SK-N-SH (cell line): ENCODE results near the gene CAMK2B.

Source experiments
- EP300 ChIP-seq, 2 experiments: IDR thresholded peaks; 2 replicates each; pipeline versions ENCODE4 v1.4.0 to v1.6.1; 2012; ENCODE audit warnings: borderline replicate concordance in 1 of 2, low read depth in 1 of 2, low read length in 1 of 2
- GATA2 ChIP-seq: sonication (generic); formaldehyde crosslinking; IDR thresholded peaks from 2 replicates; pipeline ENCODE4 v1.5.0; 2020; ENCODE audit warnings: mild to moderate bottlenecking, missing genetic modification reagents
- POLR2AphosphoS5 ChIP-seq: IDR thresholded peaks from 2 replicates; pipeline ENCODE4 v1.6.1; 2012; ENCODE audit warnings: low read depth, low read length
- SMC3 ChIP-seq: IDR thresholded peaks from 2 replicates; pipeline ENCODE4 v1.6.1; 2012; ENCODE audit warnings: low read depth, low read length, improper control_type of control experiment
- TAF1 ChIP-seq: IDR thresholded peaks from 2 replicates; pipeline ENCODE4 v1.6.1; 2012; ENCODE audit warnings: low read depth, mild to moderate bottlenecking, low read length, moderate library complexity, borderline replicate concordance
- TCF12 ChIP-seq: IDR thresholded peaks from 2 replicates; pipeline ENCODE4 v1.4.0; 2012
- YY1 ChIP-seq: IDR thresholded peaks from 2 replicates; pipeline ENCODE4 v1.4.0; 2012; ENCODE audit warnings: low read depth, mild to moderate bottlenecking
- TF ChIP-seq, protein P1 (sequence below): fragments of 200-600 bp; sonication (generic); IDR thresholded peaks from 2 replicates; pipeline ENCODE4 v1.6.1; 2017; ENCODE audit warnings: antibody characterized with exemption, mild to moderate bottlenecking, moderate library complexity
- TF ChIP-seq, protein P2 (sequence below): IDR thresholded peaks from 2 replicates; pipeline ENCODE4 v1.4.0; 2012; ENCODE audit warnings: low read depth
- TF ChIP-seq, protein P3 (sequence below): IDR thresholded peaks from 2 replicates; pipeline ENCODE4 v1.6.1; 2012; ENCODE audit warnings: mild to moderate bottlenecking, low read depth, low read length, moderate library complexity

DNA sequence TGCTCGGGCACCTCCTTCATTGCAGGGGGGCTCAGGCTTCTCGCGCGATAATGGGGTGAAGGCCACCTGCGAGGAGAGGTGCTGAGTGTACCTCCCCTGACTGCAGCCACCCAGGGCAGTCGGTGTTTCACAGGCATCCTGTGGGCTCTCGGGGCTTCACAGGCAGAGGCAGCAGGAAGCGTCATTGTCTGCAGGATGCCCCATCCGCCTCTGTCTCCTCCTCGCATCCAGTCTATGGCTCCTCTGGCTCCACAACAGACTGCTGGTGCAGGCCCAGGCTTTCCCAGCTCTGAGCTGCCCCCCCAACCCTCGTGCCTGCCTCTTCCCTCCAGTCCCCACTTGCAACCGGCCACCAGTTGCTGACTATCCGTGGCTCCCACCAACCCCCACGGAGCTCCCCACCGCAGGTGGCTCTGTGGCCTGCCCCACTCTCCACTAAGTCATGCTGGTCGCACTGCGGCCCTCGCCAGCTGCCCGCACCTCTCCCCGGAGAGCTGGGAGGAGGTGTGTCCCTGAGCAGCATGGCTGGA is 36.5 kb downstream of the CAMK2B start:
- TF ChIP-seq, protein P1, sequence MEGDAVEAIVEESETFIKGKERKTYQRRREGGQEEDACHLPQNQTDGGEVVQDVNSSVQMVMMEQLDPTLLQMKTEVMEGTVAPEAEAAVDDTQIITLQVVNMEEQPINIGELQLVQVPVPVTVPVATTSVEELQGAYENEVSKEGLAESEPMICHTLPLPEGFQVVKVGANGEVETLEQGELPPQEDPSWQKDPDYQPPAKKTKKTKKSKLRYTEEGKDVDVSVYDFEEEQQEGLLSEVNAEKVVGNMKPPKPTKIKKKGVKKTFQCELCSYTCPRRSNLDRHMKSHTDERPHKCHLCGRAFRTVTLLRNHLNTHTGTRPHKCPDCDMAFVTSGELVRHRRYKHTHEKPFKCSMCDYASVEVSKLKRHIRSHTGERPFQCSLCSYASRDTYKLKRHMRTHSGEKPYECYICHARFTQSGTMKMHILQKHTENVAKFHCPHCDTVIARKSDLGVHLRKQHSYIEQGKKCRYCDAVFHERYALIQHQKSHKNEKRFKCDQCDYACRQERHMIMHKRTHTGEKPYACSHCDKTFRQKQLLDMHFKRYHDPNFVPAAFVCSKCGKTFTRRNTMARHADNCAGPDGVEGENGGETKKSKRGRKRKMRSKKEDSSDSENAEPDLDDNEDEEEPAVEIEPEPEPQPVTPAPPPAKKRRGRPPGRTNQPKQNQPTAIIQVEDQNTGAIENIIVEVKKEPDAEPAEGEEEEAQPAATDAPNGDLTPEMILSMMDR, result no peak
- TF ChIP-seq SMC3 (no peak), EP300 (IDR thresholded peaks at IDR 0.05; ENCODE audit: borderline replicate concordance in 1 of 2, low read depth in 1 of 2, low read length in 1 of 2) (no peak), TAF1 (no peak), POLR2AphosphoS5 (no peak), TCF12 (no peak), YY1 (no peak), GATA2 (CRISPR knock-in tag) (no peak)
- TF ChIP-seq, protein P2, sequence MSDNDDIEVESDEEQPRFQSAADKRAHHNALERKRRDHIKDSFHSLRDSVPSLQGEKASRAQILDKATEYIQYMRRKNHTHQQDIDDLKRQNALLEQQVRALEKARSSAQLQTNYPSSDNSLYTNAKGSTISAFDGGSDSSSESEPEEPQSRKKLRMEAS, result no peak
- TF ChIP-seq, protein P3, sequence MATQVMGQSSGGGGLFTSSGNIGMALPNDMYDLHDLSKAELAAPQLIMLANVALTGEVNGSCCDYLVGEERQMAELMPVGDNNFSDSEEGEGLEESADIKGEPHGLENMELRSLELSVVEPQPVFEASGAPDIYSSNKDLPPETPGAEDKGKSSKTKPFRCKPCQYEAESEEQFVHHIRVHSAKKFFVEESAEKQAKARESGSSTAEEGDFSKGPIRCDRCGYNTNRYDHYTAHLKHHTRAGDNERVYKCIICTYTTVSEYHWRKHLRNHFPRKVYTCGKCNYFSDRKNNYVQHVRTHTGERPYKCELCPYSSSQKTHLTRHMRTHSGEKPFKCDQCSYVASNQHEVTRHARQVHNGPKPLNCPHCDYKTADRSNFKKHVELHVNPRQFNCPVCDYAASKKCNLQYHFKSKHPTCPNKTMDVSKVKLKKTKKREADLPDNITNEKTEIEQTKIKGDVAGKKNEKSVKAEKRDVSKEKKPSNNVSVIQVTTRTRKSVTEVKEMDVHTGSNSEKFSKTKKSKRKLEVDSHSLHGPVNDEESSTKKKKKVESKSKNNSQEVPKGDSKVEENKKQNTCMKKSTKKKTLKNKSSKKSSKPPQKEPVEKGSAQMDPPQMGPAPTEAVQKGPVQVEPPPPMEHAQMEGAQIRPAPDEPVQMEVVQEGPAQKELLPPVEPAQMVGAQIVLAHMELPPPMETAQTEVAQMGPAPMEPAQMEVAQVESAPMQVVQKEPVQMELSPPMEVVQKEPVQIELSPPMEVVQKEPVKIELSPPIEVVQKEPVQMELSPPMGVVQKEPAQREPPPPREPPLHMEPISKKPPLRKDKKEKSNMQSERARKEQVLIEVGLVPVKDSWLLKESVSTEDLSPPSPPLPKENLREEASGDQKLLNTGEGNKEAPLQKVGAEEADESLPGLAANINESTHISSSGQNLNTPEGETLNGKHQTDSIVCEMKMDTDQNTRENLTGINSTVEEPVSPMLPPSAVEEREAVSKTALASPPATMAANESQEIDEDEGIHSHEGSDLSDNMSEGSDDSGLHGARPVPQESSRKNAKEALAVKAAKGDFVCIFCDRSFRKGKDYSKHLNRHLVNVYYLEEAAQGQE, result no peak
